Sigmoid colon (tissue), 7 donors: ENCODE results near the gene BPIFA1. TPM values are rescaled to one million over a fixed set of nuclear protein-coding genes. Genes with fewer than 3 reads are reported as not detected.

Experiments used
- DNase-seq: peaks from one replicate; pipeline ENCODE4 v3.0.0-alpha.2; 2019
- H3K27ac ChIP-seq, 4 donors: fragments of 200-600 bp; sonication (generic); one replicate each; pipeline ENCODE4 v1.5.1; 2016 to 2019; ENCODE audit warnings: mild to moderate bottlenecking in 1 of 4
- H3K27me3 ChIP-seq, 3 donors: fragments of 200-600 bp; sonication (generic); one replicate each; pipeline ENCODE4 v1.5.1; 2019; ENCODE audit warnings: mild to moderate bottlenecking in 1 of 3
- H3K36me3 ChIP-seq, 4 donors: fragments of 200-600 bp; sonication (generic); one replicate each; pipeline ENCODE4 v1.5.1; 2016 to 2019
- H3K4me1 ChIP-seq, 4 donors: fragments of 200-600 bp; sonication (generic); one replicate each; pipeline ENCODE4 v1.5.1; 2017 to 2019
- H3K4me3 ChIP-seq, 4 donors: fragments of 200-600 bp; sonication (generic); one replicate each; pipeline ENCODE4 v1.5.1; 2017 to 2019; ENCODE audit warnings: mild to moderate bottlenecking in 2 of 4, moderate library complexity in 1 of 4
- H3K9me3 ChIP-seq, 4 donors: fragments of 200-600 bp in 3 of 4; sonication (generic) in 3 of 4; one replicate each; pipeline versions ENCODE4 v1.5.1 to v1.6.1; 2013 to 2019
- CTCF ChIP-seq, 4 experiments: fragments of 450-650 bp in 3 of 4; fragments of 200-600 bp in 1 of 4; IDR thresholded peaks; one replicate each; pipeline ENCODE4 v1.5.1; 2016 to 2019; ENCODE audit warnings: antibody characterized with exemption in 4 of 4, mild to moderate bottlenecking in 3 of 4, moderate library complexity in 2 of 4
- EP300 ChIP-seq, 4 donors: sonication (generic); formaldehyde crosslinking; IDR thresholded peaks; one replicate each; pipeline ENCODE4 v1.6.1; 2017; ENCODE audit warnings: antibody characterized with exemption in 4 of 4
- POLR2A ChIP-seq, 2 donors: fragments of 450-650 bp; IDR thresholded peaks; one replicate each; pipeline ENCODE4 v1.6.1; 2016; ENCODE audit warnings: antibody characterized with exemption in 2 of 2, mild to moderate bottlenecking in 2 of 2, moderate library complexity in 2 of 2
- POLR2AphosphoS5 ChIP-seq, 4 donors: sonication (generic); formaldehyde crosslinking; IDR thresholded peaks; one replicate each; pipeline ENCODE4 v1.6.1; 2017; ENCODE audit warnings: antibody characterized with exemption in 4 of 4
- WGBS, 2 donors: extraction: QIAGEN DNeasy Blood & Tissue Kit; methylation state at CpG; one replicate each; pipeline ENCODE4 v1.1.7; 2013; 5-methylcytosine and 5-hydroxymethylcytosine counted together
- intact Hi-C: fragments of 100-400 bp; cut with DNase I; formaldehyde crosslinking; loops from one replicate; pipeline ENCODE4 v1.15.1; 2023
- polyA plus RNA-seq, 3 donors: library from polyadenylated mRNA; stranded (reverse); fragments of 200-250 nt; gene quantifications; one replicate each; pipeline ENCODE4 v1.2.3, GENCODE V29; 2013
- total RNA-seq, 4 donors: library from RNA; depleted of rRNA; stranded (reverse); fragments of >200 nt; gene quantifications; one replicate each; pipeline ENCODE4 v1.1.0, GENCODE V29; 2016
- donor health status: healthy with polysubstance abuse.
- donor health status: Bipolar disorder and iron deficiency.
- donor health status: healthy.

Gene BPIFA1
- not detected for total RNA-seq
- polyA plus RNA-seq: not detected

- no peak within 1 kb of the TSS for H3K27ac ChIP-seq
- intact Hi-C loops: no loop called here
- DNase-seq: no peak
- no peak for TF ChIP-seq CTCF (IDR thresholded peaks at IDR 0.05)
- TF ChIP-seq POLR2AphosphoS5 (IDR thresholded peaks at IDR 0.05): no peak
- no peak for TF ChIP-seq EP300 (IDR thresholded peaks at IDR 0.05)
- TF ChIP-seq POLR2A (IDR thresholded peaks at IDR 0.05): no peak
- H3K4me1 ChIP-seq: no peaks in the 10 kb centered on the region
- H3K9me3 ChIP-seq: no peaks in the 10 kb centered on the region
- H3K27me3 ChIP-seq: peaks cover 0 to 19% (median 0%) of the 10 kb centered on the region in 3 donors
- no peak within 1 kb of the TSS for H3K4me3 ChIP-seq
- no peaks in the 10 kb centered on the region for H3K36me3 ChIP-seq
- 36 to 53% methylated on average over 5 of the region's 5 CpGs for WGBS, 2 donors
These were observed at the start of gene BPIFA1 for GRCh38 chr20:33235696-33236095. Gene BPIFA1 (plus strand): TSS chr20:33235996. CDS start chr20:33237712, 1,716 bp downstream.

DNA sequence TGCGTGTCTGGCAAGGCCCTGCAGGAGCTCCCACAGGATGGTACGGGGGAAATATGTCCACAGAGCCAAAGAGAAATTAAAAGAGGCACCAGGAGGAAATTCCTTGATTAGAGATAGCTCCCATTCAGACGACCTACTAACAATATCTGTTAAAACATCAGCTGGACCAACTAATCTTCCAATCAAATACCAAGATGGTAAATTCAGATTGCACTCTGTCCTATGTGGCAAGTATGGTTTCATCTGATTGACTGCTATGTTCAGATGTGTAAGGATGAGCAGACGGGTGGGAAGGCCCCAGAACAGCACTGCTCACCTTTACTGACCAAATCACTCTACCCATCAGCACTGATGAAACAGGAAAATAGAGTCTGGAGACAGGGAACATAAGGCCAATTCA lies 48.3 kb upstream of the BPIFA1 start:
- H3K27ac ChIP-seq: no peak overlapping the region
- H3K36me3 ChIP-seq: no peaks in the 10 kb centered on the region
- intact Hi-C loops: no loop called here
- H3K4me3 ChIP-seq: no peak overlapping the region
- no peaks in the 10 kb centered on the region for H3K9me3 ChIP-seq
- no peaks in the 10 kb centered on the region for H3K27me3 ChIP-seq
- DNase-seq: no peak
- WGBS, 2 donors: 76 to 87% methylated on average over 4 of the region's 4 CpGs
- TF ChIP-seq POLR2AphosphoS5 (IDR thresholded peaks at IDR 0.05): no peak
- no peak for TF ChIP-seq CTCF (IDR thresholded peaks at IDR 0.05)
- TF ChIP-seq POLR2A (IDR thresholded peaks at IDR 0.05): no peak
- TF ChIP-seq EP300 (IDR thresholded peaks at IDR 0.05): no peak
- no peaks in the 10 kb centered on the region for H3K4me1 ChIP-seq

DNA sequence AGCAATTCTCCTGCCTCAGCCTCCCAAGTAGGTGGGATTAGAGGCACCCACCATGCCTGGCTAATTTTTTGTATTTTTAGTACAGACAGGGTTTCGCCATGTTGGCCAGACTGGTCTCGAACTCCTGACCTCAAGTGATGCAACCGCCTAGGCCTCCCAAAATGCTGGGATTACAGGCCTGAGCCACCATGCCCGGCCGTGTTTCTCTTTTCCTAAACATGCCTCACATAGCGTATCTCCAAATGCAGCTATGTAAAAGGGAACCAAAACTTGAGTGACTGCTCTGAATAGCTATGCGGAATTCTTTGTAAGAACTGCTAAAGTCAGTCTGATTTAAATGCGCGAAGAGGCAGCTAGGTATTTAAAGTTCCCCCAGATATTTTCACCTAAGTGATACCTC lies 47.4 kb upstream of the BPIFA1 start:
- no peak for DNase-seq
- H3K27ac ChIP-seq: no peak overlapping the region
- H3K27me3 ChIP-seq: no peaks in the 10 kb centered on the region
- TF ChIP-seq EP300 (IDR thresholded peaks at IDR 0.05): no peak
- no peak for TF ChIP-seq POLR2AphosphoS5 (IDR thresholded peaks at IDR 0.05)
- no peak for TF ChIP-seq POLR2A (IDR thresholded peaks at IDR 0.05)
- no peaks in the 10 kb centered on the region for H3K9me3 ChIP-seq
- no peaks in the 10 kb centered on the region for H3K36me3 ChIP-seq
- WGBS, 2 donors: 84 to 90% methylated on average over 9 of the region's 9 CpGs
- intact Hi-C loops: no loop called here
- H3K4me3 ChIP-seq: no peak overlapping the region
- no peaks in the 10 kb centered on the region for H3K4me1 ChIP-seq

DNA sequence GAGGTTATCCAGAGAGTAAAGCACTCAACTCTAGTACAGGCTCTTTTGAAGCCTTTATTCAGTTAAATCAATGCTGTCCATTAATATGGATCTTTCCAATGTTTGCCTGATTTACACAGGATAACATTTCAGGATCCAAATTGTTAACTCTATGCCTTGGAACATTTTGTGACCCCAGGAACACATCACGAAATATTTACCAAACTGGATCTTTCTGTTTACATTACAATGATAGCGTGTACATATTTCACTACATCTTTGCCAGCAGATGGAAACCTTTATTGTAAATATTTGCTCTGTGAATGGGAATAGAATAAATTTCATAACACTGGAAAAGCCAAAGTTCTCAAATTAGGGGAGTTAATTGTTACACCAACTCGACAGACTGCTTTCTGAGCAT lies 44.3 kb upstream of the BPIFA1 start:
- H3K27ac ChIP-seq: no peak overlapping the region
- no peaks in the 10 kb centered on the region for H3K9me3 ChIP-seq
- intact Hi-C loops: no loop called here
- no peaks in the 10 kb centered on the region for H3K4me1 ChIP-seq
- no peak for TF ChIP-seq POLR2A (IDR thresholded peaks at IDR 0.05)
- 9 to 43% methylated on average over 3 of the region's 3 CpGs for WGBS, 2 donors
- H3K36me3 ChIP-seq: no peaks in the 10 kb centered on the region
- H3K27me3 ChIP-seq: no peaks in the 10 kb centered on the region
- DNase-seq: no peak
- no peak overlapping the region for H3K4me3 ChIP-seq

GRCh38 chr20:33191955-33192354 lies 43.8 kb upstream of the BPIFA1 start:
- WGBS, 2 donors: 72 to 74% methylated on average over 1 of the region's 1 CpG
- intact Hi-C loops: no loop called here
- H3K9me3 ChIP-seq: no peaks in the 10 kb centered on the region
- DNase-seq: no peak
- H3K27me3 ChIP-seq: no peaks in the 10 kb centered on the region
- no peaks in the 10 kb centered on the region for H3K4me1 ChIP-seq
- TF ChIP-seq POLR2AphosphoS5 (IDR thresholded peaks at IDR 0.05): no peak
- no peak for TF ChIP-seq POLR2A (IDR thresholded peaks at IDR 0.05)
- TF ChIP-seq CTCF (IDR thresholded peaks at IDR 0.05): no peak
- TF ChIP-seq EP300 (IDR thresholded peaks at IDR 0.05): no peak
- no peaks in the 10 kb centered on the region for H3K36me3 ChIP-seq
- no peak overlapping the region for H3K4me3 ChIP-seq
- H3K27ac ChIP-seq: no peak overlapping the region

GRCh38 chr20:33192912-33193501 lies 42.8 kb upstream of the BPIFA1 start:
- intact Hi-C loops: no loop called here

More at GRCh38 chr20:33192912-33193501, 42.8 kb upstream of the BPIFA1 start:
- 58 to 68% methylated on average over 8 of the region's 8 CpGs for WGBS, 2 donors
- no peak for DNase-seq
- Histone ChIP-seq H3K36me3 (no peaks in the 10 kb centered on the region), H3K4me1 (no peaks in the 10 kb centered on the region), H3K27me3 (peaks cover 0 to 4% (median 0%) of the 10 kb centered on the region in 3 donors), H3K27ac (no peak overlapping the region), H3K9me3 (no peaks in the 10 kb centered on the region), H3K4me3 (no peak overlapping the region)
- no peak for TF ChIP-seq POLR2AphosphoS5 (IDR thresholded peaks at IDR 0.05)
- no peak for TF ChIP-seq EP300 (IDR thresholded peaks at IDR 0.05)
- no peak for TF ChIP-seq CTCF (IDR thresholded peaks at IDR 0.05)
- TF ChIP-seq POLR2A (IDR thresholded peaks at IDR 0.05): no peak
